Muscle of arm (tissue), 12 donors: ENCODE measurements around the gene NUDT7. TPM values are rescaled to one million over a fixed set of nuclear protein-coding genes. Genes with fewer than 3 reads are reported as not detected.

Source experiments
- DNase-seq: peaks from one replicate; pipeline ENCODE4 v3.0.0-alpha.2; 2013
- polyA plus RNA-seq, 12 donors: library from polyadenylated mRNA; unstranded; fragments of 120-200 nt; gene quantifications; one replicate each; pipeline ENCODE4 v1.2.1, GENCODE V29; 2013; ENCODE audit not compliant: insufficient read length in 12 of 12

NUDT7 gene
- polyA plus RNA-seq, 12 donors = 4.3 to 7.4 (median 5.6) TPM; not detected in 2

- no peak for DNase-seq
Measured at GRCh38 chr16:77775911-77776909, 53.9 kb downstream of the NUDT7 start.

- no peak for DNase-seq
Measured at GRCh38 chr16:77777745-77778144, 55.4 kb downstream of the NUDT7 start.

- DNase-seq = no peak
Measured at GRCh38 chr16:77780378-77780837, 58.1 kb downstream of the NUDT7 start.

- no peak for DNase-seq
Measured at GRCh38 chr16:77781091-77781490, 58.8 kb downstream of the NUDT7 start.

- no peak for DNase-seq
Measured at GRCh38 chr16:77782694-77783093, 60.4 kb downstream of the NUDT7 start.

GRCh38 chr16:77784441-77785372, 62.4 kb downstream of the NUDT7 start:
- no peak for DNase-seq

GRCh38 chr16:77785373-77785764, 63.1 kb downstream of the NUDT7 start:
- no peak for DNase-seq

- DNase-seq = no peak
Measured at GRCh38 chr16:77786186-77786847, 64.0 kb downstream of the NUDT7 start.

GRCh38 chr16:77787452-77787851, 65.1 kb downstream of the NUDT7 start:
- no peak for DNase-seq

GRCh38 chr16:77788181-77789084, 66.1 kb downstream of the NUDT7 start, which contains the start of gene VAT1L:
VAT1L (plus strand) TSS chr16:77788564; CDS start chr16:77788683, 119 bp downstream.
- DNase-seq = peak; percentile 57

GRCh38 chr16:77789085-77790008, 67.0 kb downstream of the NUDT7 start:
- DNase-seq = no peak

- no peak for DNase-seq
Measured at GRCh38 chr16:77790009-77790372, 67.7 kb downstream of the NUDT7 start.

- no peak for DNase-seq
Measured at GRCh38 chr16:77790912-77791311, 68.6 kb downstream of the NUDT7 start.

Other genes with a start within 250 kb of the NUDT7 start
- 10 to 100 TPM in 3 of 12 donors, 1 to 10 TPM in 8, not detected in 1; 3.2 to 13.2 (median 6.6) TPM for gene VAT1L, start 66.0 kb downstream of the NUDT7 start, polyA plus RNA-seq